ENCODE results near the gene SEC16B.

SEC16B gene

GRCh38 chr1:177925006-177925405 lies 44.9 kb downstream of the SEC16B start:
- TF ChIP-seq L3MBTL2 (conservative IDR thresholded peaks at IDR 0.05) (no peak), ZNF384 (IDR thresholded peaks at IDR 0.05) (no peak), NFRKB (IDR thresholded peaks at IDR 0.05) (no peak)
- POLR2A ChIA-PET = no interaction called here

DNA sequence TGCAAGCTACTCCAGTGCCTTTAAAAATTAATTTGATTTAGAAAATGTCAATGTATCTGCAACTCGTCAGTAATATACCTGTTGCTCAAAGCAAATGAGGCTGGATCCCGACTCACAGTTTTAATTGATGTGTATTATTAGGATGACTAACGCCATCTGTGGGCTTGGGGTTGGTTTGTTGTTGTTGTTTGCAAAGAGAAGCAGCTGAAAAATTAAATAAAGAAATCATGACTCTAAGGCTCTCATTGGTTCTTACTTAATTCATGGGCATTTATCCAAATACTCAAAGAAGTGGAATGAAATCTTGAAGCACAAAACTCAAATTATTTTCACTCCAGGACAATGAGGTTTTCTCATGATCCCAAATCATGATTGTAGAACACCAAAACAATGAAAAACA lies 46.4 kb downstream of the SEC16B start:
- no peak for DNase-seq (ENCODE audit: extremely low spot score)
- no peak for TF ChIP-seq FOXM1 (IDR thresholded peaks at IDR 0.05; ENCODE audit: borderline replicate concordance)
- TF ChIP-seq FOXA1 (IDR thresholded peaks at IDR 0.05) = no peak
- no peak for TF ChIP-seq LEF1 (IDR thresholded peaks at IDR 0.05; ENCODE audit: borderline replicate concordance)
- TF ChIP-seq ARNT (IDR thresholded peaks at IDR 0.05) = no peak
- no peak for TF ChIP-seq HDGF (IDR thresholded peaks at IDR 0.05; ENCODE audit: borderline replicate concordance)
- no peak for TF ChIP-seq ELF4 (IDR thresholded peaks at IDR 0.05)
- TF ChIP-seq CTBP1 (IDR thresholded peaks at IDR 0.05; ENCODE audit: borderline replicate concordance) = no peak
- ChIA-PET CTCF (no interaction called here), POLR2A (no interaction called here)

More at GRCh38 chr1:177925006-177925405, 44.9 kb downstream of the SEC16B start:
- no peak for DNase-seq (ENCODE audit: extremely low spot score)
- CTCF ChIA-PET = no interaction called here

DNA sequence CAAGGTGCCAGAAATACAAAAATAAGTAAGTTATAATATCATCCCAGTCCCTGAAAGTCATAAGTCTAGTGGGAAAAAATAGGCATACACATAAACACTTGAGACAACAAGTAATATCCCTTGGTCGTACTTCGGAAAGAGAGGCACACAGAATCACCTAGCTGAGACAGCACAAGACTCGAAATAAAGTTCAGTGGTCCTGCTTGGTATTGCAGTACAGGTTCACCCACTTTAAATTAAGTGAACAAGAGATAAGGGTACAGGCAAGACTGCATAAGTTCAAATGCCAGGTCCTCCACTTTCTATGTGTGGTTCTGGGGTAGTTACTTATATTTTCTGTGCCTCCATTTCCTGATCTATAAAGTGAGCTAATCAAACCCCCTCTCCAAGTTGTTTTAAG lies 47.6 kb downstream of the SEC16B start:
- POLR2A ChIA-PET = no interaction called here

GRCh38 chr1:177921590-177921989 lies 48.3 kb downstream of the SEC16B start:
- CTCF ChIA-PET = no interaction called here
- POLR2A ChIA-PET = no interaction called here
- no peak for DNase-seq (ENCODE audit: extremely low spot score)
- TF ChIP-seq L3MBTL2 (conservative IDR thresholded peaks at IDR 0.05) = no peak
- no peak for TF ChIP-seq FOXM1 (IDR thresholded peaks at IDR 0.05; ENCODE audit: borderline replicate concordance)
- no peak for TF ChIP-seq BHLHE40 (IDR thresholded peaks at IDR 0.05; ENCODE audit: borderline replicate concordance)
- TF ChIP-seq ELF4 (IDR thresholded peaks at IDR 0.05) = no peak

More for the DNA sequence above, 47.6 kb downstream of the SEC16B start:
- CTCF ChIA-PET = interaction anchor here (0.6 kb wide), 1 partner anchor 937 kb away, joined by 3 read pairs; no protein-coding TSS in a partner anchor
- DNase-seq (ENCODE audit: extremely low spot score) = peak; percentile 24
- TF ChIP-seq FOXK2 (IDR thresholded peaks at IDR 0.05) (no peak), TARDBP (IDR thresholded peaks at IDR 0.05) (no peak), SP1 (IDR thresholded peaks at IDR 0.05) (no peak), ZNF384 (IDR thresholded peaks at IDR 0.05) (no peak), L3MBTL2 (conservative IDR thresholded peaks at IDR 0.05) (no peak), ELF4 (IDR thresholded peaks at IDR 0.05) (no peak), NFRKB (IDR thresholded peaks at IDR 0.05) (no peak)
- TF ChIP-seq, protein P1, sequence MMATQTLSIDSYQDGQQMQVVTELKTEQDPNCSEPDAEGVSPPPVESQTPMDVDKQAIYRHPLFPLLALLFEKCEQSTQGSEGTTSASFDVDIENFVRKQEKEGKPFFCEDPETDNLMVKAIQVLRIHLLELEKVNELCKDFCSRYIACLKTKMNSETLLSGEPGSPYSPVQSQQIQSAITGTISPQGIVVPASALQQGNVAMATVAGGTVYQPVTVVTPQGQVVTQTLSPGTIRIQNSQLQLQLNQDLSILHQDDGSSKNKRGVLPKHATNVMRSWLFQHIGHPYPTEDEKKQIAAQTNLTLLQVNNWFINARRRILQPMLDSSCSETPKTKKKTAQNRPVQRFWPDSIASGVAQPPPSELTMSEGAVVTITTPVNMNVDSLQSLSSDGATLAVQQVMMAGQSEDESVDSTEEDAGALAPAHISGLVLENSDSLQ (IDR thresholded peaks at IDR 0.05) = no peak

DNA sequence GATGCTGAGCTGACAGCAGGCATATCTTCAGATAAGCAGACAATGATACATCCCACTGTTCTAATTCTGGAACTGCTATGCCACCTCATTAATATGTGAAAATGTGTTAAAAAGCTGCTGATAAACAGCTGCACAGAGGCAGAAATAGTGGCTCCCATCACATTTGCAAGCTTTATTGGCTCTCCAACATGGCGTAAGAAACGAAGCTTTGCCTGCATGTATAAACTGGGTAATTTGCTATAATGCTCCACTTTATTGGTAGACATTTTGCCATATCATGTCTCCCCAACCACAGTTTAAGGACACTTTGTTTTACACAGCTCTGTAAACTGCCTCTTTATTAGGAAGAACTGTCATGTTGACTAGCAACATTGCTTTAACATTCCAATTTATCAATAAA lies 49.8 kb downstream of the SEC16B start:
- no peak for DNase-seq (ENCODE audit: extremely low spot score)
- ChIA-PET POLR2A (no interaction called here), CTCF (interaction anchor here (0.9 kb wide), 1 partner anchor 16 kb away, joined by 3 read pairs; no protein-coding TSS in a partner anchor)
- TF ChIP-seq TARDBP (IDR thresholded peaks at IDR 0.05) = no peak
- TF ChIP-seq FOXM1 (IDR thresholded peaks at IDR 0.05; ENCODE audit: borderline replicate concordance) = no peak
- TF ChIP-seq, protein P1 (IDR thresholded peaks at IDR 0.05) = no peak
- no peak for TF ChIP-seq LEF1 (IDR thresholded peaks at IDR 0.05; ENCODE audit: borderline replicate concordance)
- TF ChIP-seq L3MBTL2 (conservative IDR thresholded peaks at IDR 0.05) = no peak
- no peak for TF ChIP-seq HDGF (IDR thresholded peaks at IDR 0.05; ENCODE audit: borderline replicate concordance)
- no peak for TF ChIP-seq ELF4 (IDR thresholded peaks at IDR 0.05)
- no peak for TF ChIP-seq ZNF384 (IDR thresholded peaks at IDR 0.05)
- no peak for TF ChIP-seq BHLHE40 (IDR thresholded peaks at IDR 0.05; ENCODE audit: borderline replicate concordance)
- TF ChIP-seq NFRKB (IDR thresholded peaks at IDR 0.05) = no peak
- no peak for TF ChIP-seq FOXK2 (IDR thresholded peaks at IDR 0.05)
- TF ChIP-seq SUZ12 (IDR thresholded peaks at IDR 0.05) = no peak
- no peak for TF ChIP-seq ARNT (IDR thresholded peaks at IDR 0.05)
- TF ChIP-seq CTBP1 (IDR thresholded peaks at IDR 0.05; ENCODE audit: borderline replicate concordance) = no peak
- TF ChIP-seq FOXA1 (IDR thresholded peaks at IDR 0.05) = no peak
- TF ChIP-seq SP1 (IDR thresholded peaks at IDR 0.05) = no peak

DNA sequence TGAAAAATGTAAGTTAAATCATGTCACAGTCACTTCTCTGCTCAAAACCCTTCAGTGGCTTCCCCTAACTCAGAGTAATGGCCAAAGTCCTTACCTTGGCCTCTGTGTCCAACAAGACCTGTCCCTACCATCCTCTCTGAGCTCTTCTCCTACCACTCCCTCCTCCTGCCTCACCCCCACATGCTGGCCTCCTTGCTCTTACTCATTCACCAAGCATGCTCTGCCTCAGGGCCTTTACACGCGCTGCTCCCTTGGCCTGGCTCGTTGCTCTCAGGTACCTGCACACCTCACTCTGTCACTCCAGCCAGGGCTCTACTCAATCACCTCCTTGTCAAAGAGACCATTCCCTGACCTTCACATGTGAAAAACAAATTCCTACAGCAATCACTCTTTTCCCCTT lies 54.2 kb downstream of the SEC16B start:
- ChIA-PET CTCF (interaction anchor here (1.5 kb wide), 1 partner anchor 8 kb away, joined by 3 read pairs; no protein-coding TSS in a partner anchor), POLR2A (no interaction called here)
- TF ChIP-seq NFRKB (IDR thresholded peaks at IDR 0.05) (no peak), BHLHE40 (IDR thresholded peaks at IDR 0.05; ENCODE audit: borderline replicate concordance) (no peak)
- TF ChIP-seq, protein P1 (IDR thresholded peaks at IDR 0.05) = no peak
- DNase-seq (ENCODE audit: extremely low spot score) = no peak

DNA sequence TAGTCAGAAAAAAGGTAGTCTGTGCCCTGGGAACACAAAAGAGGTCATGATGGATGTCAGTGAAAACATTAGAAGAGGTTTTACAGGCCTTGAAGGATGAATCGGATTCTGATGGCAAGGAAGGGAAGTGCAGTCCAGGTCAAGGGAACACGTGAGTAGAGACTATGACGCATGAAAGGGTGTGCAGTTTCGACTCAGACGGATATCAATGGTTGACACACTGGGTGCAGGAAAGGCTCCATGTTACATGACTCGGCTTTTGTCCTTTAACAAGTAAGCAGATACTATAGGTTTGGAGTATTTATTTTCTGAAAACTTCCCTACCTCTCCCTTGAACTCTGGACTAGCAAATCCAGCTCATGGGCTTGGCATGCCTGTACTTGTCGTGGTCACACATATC lies 55.3 kb downstream of the SEC16B start:
- no peak for TF ChIP-seq FOXK2 (IDR thresholded peaks at IDR 0.05)
- no peak for TF ChIP-seq NFRKB (IDR thresholded peaks at IDR 0.05)
- TF ChIP-seq ARNT (IDR thresholded peaks at IDR 0.05) = no peak
- no peak for TF ChIP-seq HDGF (IDR thresholded peaks at IDR 0.05; ENCODE audit: borderline replicate concordance)
- TF ChIP-seq CTBP1 (IDR thresholded peaks at IDR 0.05; ENCODE audit: borderline replicate concordance) = no peak
- no peak for TF ChIP-seq L3MBTL2 (conservative IDR thresholded peaks at IDR 0.05)
- TF ChIP-seq FOXM1 (IDR thresholded peaks at IDR 0.05; ENCODE audit: borderline replicate concordance) = no peak
- CTCF ChIA-PET = no interaction called here
- POLR2A ChIA-PET = no interaction called here
- DNase-seq (ENCODE audit: extremely low spot score) = no peak

Measured in HEK293T (cell line).